ENCODE data around the gene FOXP1. TPM values are rescaled to one million over a fixed set of nuclear protein-coding genes. Genes with fewer than 3 reads are reported as not detected.
A peak's percentile ranks its signal among the peaks of the same experiment; 100 is the strongest.

The FOXP1 gene
- total RNA-seq, 1 donor from 2014 or later: 33.2 TPM

DNA sequence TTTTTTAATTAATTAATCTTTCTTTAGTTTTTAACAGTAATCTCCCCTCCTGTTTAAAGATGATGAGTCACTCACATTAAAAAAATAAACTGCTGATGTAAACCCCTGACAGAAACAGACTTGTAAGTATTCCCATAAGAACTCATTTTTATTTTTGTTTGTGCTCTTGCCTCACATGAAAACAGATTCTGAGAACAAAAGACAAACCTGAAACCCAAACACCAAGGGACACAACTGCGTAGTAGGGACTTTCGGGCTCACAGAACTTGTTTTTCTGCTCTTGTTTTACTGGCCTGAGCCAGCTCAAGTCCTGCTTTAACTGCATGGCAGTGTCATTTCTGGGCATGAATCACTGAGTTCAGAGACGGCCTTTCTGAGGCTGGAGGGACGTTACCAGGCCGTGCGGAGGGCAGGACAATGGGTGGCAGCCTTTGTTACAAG lies 600.8 kb downstream of the FOXP1 start:
- TF ChIP-seq, protein P1, sequence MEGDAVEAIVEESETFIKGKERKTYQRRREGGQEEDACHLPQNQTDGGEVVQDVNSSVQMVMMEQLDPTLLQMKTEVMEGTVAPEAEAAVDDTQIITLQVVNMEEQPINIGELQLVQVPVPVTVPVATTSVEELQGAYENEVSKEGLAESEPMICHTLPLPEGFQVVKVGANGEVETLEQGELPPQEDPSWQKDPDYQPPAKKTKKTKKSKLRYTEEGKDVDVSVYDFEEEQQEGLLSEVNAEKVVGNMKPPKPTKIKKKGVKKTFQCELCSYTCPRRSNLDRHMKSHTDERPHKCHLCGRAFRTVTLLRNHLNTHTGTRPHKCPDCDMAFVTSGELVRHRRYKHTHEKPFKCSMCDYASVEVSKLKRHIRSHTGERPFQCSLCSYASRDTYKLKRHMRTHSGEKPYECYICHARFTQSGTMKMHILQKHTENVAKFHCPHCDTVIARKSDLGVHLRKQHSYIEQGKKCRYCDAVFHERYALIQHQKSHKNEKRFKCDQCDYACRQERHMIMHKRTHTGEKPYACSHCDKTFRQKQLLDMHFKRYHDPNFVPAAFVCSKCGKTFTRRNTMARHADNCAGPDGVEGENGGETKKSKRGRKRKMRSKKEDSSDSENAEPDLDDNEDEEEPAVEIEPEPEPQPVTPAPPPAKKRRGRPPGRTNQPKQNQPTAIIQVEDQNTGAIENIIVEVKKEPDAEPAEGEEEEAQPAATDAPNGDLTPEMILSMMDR (IDR thresholded peaks at IDR 0.05; ENCODE audit: insufficient read depth, low read length, severe bottlenecking): no peak
- Histone ChIP-seq H3K4me3 (ENCODE audit: low read depth, low read length) (no peak overlapping the region), H3K36me3 (ENCODE audit: control insufficient read depth, insufficient read depth, low read length) (peaks cover 7% of the 10 kb centered on the region), H3K27me3 (ENCODE audit: control insufficient read depth, insufficient read depth, low read length) (no peaks in the 10 kb centered on the region)
- FAIRE-seq: no peak
- DNase-seq (ENCODE audit: low read depth): peak; percentile 92

DNA sequence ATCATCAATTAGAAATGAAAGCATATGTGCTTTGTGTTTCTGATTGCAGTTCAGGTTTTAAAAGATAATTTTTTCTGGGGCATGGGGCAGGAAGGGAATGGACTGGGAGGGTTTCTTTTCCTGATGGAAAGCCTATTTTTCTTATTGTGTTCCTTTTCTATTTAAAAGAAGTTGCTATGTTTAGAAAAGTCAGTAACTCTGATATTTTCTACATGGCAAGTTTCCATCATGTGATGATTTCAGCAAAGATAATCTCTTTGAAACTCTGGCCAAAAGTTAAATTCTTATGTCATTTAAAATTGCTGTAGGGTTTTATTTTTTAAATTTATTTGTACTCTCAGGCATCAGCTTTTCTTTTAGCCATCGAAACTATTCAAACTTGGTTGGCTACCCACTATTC lies 601.2 kb downstream of the FOXP1 start:
- FAIRE-seq (no peak), DNase-seq (ENCODE audit: low read depth) (no peak)
- Histone ChIP-seq H3K4me3 (ENCODE audit: low read depth, low read length) (no peak overlapping the region), H3K36me3 (ENCODE audit: control insufficient read depth, insufficient read depth, low read length) (peaks cover 5% of the 10 kb centered on the region), H3K27me3 (ENCODE audit: control insufficient read depth, insufficient read depth, low read length) (no peaks in the 10 kb centered on the region)
- TF ChIP-seq, protein P1 (IDR thresholded peaks at IDR 0.05; ENCODE audit: insufficient read depth, low read length, severe bottlenecking): no peak

DNA sequence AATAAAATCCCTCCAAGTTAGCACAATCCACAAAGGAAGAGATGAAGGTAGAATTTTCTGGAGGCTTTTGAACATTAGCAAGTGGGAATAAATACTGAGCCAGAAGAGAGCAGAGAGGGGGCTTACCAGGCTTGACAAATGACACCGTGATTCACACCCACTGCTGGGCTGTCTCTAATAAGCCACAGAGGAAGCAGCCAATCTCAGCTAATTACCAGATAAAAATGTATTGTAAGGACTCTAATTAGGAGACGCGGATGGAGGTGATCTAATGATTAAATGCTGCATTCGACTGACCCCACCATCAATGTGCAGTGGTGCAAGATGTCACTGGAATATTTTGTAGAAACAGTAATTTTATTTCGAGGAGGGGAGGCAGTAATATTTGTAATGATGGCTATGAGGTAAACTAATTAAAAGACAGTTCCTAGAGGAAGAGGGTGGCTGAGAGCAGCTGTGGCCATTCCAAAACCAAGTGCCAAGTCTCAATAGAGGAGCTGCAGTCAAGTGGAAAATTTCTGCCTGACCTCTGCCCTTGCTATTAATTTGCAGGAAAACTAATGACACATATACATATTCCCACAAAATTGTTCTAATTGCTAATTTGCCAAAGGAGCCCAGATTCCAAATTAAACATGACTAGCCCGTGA lies 602.2 kb downstream of the FOXP1 start:
- H3K4me3 ChIP-seq (ENCODE audit: low read depth, low read length): no peak overlapping the region
- no peak for DNase-seq (ENCODE audit: low read depth)
- TF ChIP-seq, protein P1 (IDR thresholded peaks at IDR 0.05; ENCODE audit: insufficient read depth, low read length, severe bottlenecking): no peak
- no peak for FAIRE-seq
- H3K27me3 ChIP-seq (ENCODE audit: control insufficient read depth, insufficient read depth, low read length): no peaks in the 10 kb centered on the region
- peaks cover 4% of the 10 kb centered on the region for H3K36me3 ChIP-seq (ENCODE audit: control insufficient read depth, insufficient read depth, low read length)

DNA sequence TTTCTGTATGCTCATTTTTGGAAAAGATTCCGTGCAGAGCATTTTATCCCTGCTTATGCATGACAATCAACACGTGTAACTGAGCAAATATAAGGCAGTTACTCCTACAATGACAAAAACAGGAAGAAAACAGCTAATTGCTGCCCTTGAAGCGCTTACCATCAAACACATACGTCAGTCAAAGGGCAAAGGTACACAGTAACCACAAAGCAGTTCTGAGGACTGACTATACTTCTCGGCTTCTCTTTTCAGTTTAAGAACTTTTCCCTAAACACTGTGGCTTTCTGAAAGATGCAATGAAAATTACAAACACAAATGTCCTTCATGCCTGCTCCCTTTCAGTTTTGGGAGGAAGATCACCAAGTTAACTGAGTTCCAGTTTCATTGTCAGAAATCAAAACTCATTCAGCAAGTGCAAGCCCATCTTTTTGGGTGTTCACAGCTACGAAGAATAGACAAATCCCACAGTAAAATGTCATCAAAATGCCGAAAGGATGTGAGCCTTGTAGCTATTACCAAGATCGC lies 602.8 kb downstream of the FOXP1 start:
- H3K27me3 ChIP-seq (ENCODE audit: control insufficient read depth, insufficient read depth, low read length): no peaks in the 10 kb centered on the region
- DNase-seq (ENCODE audit: low read depth) (no peak), FAIRE-seq (no peak)
- H3K4me3 ChIP-seq (ENCODE audit: low read depth, low read length): no peak overlapping the region
- peaks cover 5% of the 10 kb centered on the region for H3K36me3 ChIP-seq (ENCODE audit: control insufficient read depth, insufficient read depth, low read length)
- TF ChIP-seq, protein P1 (IDR thresholded peaks at IDR 0.05; ENCODE audit: insufficient read depth, low read length, severe bottlenecking): no peak

DNA sequence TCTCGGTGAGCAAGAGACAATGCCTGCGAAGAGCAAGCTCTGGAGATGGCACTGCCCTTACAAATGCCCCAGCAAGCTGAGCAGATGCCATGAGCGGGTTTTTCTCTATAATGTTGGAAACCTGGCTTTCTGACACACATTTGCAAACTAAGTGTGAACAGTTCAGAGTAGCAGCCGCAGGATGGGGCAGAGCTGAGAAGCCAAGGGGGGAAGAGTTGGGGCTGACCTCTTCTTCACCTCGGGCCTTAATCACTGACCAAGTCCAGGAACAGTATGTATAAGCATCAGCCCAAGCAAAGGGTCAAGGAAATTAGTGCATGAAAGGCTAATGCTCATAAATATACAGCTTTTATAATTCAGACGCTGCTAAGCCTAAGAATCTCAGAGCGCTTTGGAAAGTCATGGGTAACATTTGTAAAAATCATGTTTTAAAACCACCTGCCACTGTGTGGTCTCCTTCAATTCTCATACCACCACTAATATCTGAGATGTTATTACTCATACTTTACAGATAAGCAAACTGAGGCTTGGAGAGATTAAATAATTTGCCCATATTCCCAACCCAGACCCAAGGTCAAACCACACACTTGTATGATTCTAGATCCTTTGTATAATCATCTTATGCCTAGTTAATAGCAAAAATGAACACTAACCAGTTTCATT lies 603.4 kb downstream of the FOXP1 start:
- Histone ChIP-seq H3K36me3 (ENCODE audit: control insufficient read depth, insufficient read depth, low read length) (peaks cover 5% of the 10 kb centered on the region), H3K27me3 (ENCODE audit: control insufficient read depth, insufficient read depth, low read length) (no peaks in the 10 kb centered on the region), H3K4me3 (ENCODE audit: low read depth, low read length) (no peak overlapping the region)
- FAIRE-seq (no peak), DNase-seq (ENCODE audit: low read depth) (no peak)
- TF ChIP-seq, protein P1 (IDR thresholded peaks at IDR 0.05; ENCODE audit: insufficient read depth, low read length, severe bottlenecking): no peak

Data from bronchial epithelial cell (primary cell).